ENCODE data around the gene THEM5.

The THEM5 gene

GRCh38 chr1:151809985-151810556, 43.4 kb downstream of the THEM5 start:
- in situ Hi-C loops (cut with HindIII; ENCODE audit: low sequenced_read_pairs) = no loop called here
- DNase-seq (ENCODE audit: low read depth, low spot score) = no peak
- H3K4me3 ChIP-seq (ENCODE audit: low read depth, low read length) = no peak overlapping the region
- TF ChIP-seq CTCF (IDR thresholded peaks at IDR 0.05; ENCODE audit: low read depth, low read length) = no peak

DNA sequence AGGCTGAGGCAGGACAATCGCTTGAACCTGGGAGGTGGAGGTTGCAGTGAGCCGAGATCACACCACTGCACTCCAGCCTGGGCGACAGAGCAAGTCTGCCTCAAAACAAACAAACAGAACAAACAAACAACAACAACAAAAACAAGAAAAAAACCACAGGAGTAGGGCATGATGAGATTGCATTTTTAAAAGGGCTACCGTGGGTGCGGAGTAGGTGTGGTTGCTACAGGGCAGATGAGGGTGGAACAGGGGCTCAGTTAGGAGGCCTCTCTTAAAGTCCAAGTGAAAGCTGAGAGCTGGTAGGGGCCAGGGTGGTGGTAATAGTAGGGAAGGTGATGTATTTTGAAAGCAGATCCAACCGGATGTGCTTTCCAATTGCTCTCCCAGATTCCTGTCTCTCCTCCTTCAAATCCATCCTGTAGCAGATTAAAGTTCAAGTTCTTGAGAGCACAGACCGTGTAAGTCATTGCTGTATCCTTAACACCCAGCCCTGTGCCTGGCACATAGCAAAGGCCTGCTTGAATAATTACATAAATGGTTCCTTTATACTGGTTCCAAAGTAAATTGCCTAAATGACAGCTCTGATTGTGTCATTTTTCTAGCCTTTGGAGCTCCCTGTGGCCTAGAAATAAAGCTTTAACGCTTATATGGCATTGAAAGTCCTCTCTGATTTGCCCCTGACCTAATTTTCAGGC, 44.1 kb downstream of the THEM5 start:
- DNase-seq (ENCODE audit: low read depth, low spot score) = no peak

DNA sequence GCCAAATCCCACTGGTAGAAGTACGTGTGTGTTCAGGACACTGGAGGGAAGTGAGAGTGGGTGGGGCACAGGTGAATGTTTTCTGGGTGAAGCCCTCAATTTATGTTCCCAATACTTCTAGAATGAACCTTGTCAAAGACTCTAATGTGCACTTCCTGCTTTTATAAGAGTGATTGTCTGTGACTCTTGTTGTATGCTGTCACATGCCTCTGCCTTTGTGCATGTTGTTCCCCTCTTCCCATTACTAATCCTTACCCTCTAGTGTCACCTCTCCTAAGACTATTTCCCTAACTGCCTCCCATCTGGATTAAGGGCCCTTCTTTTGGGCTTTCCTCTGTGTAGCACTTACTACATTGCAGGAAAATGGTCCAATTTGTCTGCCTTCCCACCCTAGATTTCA, 45.7 kb downstream of the THEM5 start:
- DNase-seq (ENCODE audit: low read depth, low spot score) = no peak
- no peak for TF ChIP-seq CTCF (IDR thresholded peaks at IDR 0.05; ENCODE audit: low read depth, low read length)
- in situ Hi-C loops (cut with HindIII; ENCODE audit: low sequenced_read_pairs) = no loop called here
- no peak overlapping the region for H3K4me3 ChIP-seq (ENCODE audit: low read depth, low read length)

More for the DNA sequence above, 44.1 kb downstream of the THEM5 start:
- H3K4me3 ChIP-seq (ENCODE audit: low read depth, low read length) = no peak overlapping the region
- in situ Hi-C loops (cut with HindIII; ENCODE audit: low sequenced_read_pairs) = no loop called here
- TF ChIP-seq CTCF (IDR thresholded peaks at IDR 0.05; ENCODE audit: low read depth, low read length) = no peak

- no peak for DNase-seq (ENCODE audit: low read depth, low spot score)
- no peak overlapping the region for H3K4me3 ChIP-seq (ENCODE audit: low read depth, low read length)
- no peak for TF ChIP-seq CTCF (IDR thresholded peaks at IDR 0.05; ENCODE audit: low read depth, low read length)
- in situ Hi-C loops (cut with HindIII; ENCODE audit: low sequenced_read_pairs) = no loop called here
Observed at GRCh38 chr1:151807131-151807530, 46.4 kb downstream of the THEM5 start.

DNA sequence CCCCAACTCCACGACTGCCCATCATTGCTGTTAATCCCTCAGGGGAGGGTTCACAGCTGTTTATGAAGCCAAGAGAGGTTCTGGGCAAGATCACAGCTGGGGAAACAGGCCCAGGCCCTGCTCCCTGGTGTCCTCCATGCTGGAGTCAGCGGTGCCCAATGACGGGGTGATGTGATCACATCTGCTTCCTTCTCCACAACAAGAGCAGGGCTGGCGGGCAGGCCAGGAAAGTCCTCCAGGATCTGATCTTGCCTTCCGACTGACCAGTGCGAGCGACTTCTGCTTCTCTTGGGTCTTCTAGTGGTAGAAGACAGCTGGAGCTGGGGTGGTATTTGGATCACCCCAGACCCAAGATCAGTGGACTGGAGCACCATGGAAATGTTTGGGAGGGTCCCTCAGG, 47.3 kb downstream of the THEM5 start:
- no peak for DNase-seq (ENCODE audit: low read depth, low spot score)
- TF ChIP-seq CTCF (IDR thresholded peaks at IDR 0.05; ENCODE audit: low read depth, low read length) = no peak
- in situ Hi-C loops (cut with HindIII; ENCODE audit: low sequenced_read_pairs) = no loop called here
- H3K4me3 ChIP-seq (ENCODE audit: low read depth, low read length) = no peak overlapping the region

- H3K4me3 ChIP-seq (ENCODE audit: low read depth, low read length) = no peak within 1 kb of the TSS
- DNase-seq (ENCODE audit: low read depth, low spot score) = no peak
- in situ Hi-C loops (cut with HindIII; ENCODE audit: low sequenced_read_pairs) = no loop called here
- TF ChIP-seq CTCF (IDR thresholded peaks at IDR 0.05; ENCODE audit: low read depth, low read length) = no peak
Observed at GRCh38 chr1:151805066-151805820, 48.3 kb downstream of the THEM5 start, which contains the start of gene LINGO4. Gene LINGO4, minus strand, starts transcription at chr1:151805419. Its CDS starts 2,715 bp downstream, at chr1:151802704.
